ENCODE measurements around the gene QRICH2.
"Not testable (repeated sequence)": the region's sequence is repeated elsewhere in the genome, so short reads cannot be mapped to it uniquely, and the experiment has no call there.

The QRICH2 gene

DNA sequence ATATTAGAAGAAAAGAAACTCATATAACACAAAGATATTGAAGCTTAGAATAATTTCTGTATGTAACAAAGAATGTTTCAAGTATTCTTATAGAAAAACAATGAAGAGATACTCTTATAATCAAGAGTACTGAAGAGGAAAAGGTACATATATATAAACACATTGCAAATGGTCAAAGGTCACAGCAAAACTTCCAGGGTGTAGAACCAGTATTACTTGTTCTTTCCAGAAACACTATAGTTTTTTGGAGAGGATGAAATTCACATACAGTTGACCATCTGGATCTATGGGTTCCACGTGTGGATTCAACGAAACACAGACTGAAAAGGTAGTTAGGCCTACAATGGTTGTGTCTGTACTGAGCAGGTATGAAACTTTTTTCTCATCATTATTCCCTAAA lies 23.0 kb upstream of the QRICH2 start:
- DNase-seq (ENCODE audit: low read depth), result no peak

DNA sequence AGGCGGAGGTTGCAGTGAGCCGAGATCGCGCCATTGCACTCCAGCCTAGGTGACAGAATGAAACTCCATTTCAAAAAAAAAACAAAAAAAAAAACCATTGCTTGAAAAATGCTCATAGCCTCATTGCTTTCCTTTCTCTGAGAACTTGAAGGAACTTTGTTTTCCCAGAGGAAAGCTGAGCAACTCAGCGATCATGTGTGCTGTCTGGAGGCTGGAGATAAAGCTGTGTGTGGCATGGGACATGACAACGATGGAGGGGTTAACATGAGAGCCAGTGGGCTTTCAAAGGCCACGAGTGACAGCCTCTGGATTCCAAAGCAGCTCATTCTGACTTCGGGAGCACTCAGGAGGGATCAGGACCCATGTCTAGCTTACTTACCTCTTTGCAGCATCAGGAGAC lies 21.6 kb upstream of the QRICH2 start:
- no peak for DNase-seq (ENCODE audit: low read depth)

DNA sequence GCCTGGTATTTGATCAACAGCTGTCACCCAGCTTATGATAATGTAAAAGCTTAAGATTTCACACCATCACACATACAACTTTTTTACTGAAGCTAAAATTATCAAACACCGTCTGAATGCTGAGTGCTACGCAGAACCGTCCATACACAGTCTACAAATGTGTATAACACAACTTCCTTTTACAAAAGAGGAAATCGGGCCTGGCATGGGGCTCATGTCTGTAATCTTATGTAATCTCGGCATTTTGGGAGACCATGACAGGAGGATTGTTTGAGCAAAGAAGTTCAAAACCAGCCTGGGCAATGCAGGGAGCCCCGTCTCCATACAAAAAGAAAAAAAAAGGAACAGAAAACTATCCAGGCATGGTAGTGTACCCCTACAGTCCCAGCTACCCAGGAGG lies 19.6 kb upstream of the QRICH2 start:
- no peak for DNase-seq (ENCODE audit: low read depth)

DNA sequence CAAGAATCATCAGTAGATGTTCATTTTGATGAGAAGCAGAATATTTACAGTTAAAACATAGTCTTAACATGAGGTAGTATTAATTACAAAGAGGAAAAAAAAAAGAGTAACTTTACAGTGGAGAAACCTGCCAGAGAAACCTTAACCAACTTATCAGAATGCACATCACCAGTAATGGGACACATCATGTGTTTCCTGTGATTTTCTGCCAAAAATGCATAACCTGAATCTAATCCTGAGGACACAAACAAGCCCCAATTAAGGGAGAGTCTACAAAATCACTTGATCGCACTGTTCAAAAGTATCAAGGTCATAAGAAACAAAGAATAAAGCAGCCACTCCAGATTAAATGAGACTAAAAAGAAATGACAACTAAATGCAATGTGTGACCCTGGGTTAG lies 18.2 kb upstream of the QRICH2 start:
- DNase-seq (ENCODE audit: low read depth), result no peak

DNA sequence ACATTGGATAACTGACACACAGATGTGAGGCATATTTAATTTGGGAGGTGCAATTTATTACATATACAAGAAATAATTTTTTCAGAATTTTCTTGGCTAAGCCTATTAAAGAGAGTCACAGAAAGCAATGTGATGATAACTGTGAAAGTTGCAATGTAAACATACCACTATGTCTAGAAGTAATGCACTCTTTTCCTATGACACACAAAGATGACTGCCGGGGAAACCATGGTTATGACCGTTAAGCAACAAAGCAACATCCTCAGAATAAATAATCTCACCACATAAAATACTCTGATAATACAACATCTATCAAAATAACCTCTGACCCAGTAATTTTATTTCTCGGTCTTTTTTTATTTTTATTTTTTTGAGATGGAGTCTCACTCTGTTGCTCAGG lies 10.5 kb upstream of the QRICH2 start:
- DNase-seq (ENCODE audit: low read depth), result no peak

DNA sequence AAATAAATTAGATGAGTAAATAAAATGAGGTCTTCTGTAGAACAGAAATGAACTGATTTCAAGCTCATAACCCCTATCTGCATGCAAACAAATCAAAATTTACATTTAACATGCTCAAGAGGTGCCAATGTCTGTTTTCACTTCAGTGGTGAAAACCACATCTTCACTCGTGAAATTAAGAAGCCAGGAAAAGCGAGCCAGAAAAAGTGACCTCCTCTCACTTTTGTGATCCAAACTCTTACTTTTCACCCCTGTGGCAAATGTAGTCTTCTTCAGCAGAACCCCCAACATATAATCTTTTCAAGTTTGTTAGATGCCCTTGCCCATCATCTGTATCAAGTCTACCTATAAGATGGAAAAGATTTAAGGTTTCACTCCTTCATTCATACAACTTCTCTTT lies 9.5 kb upstream of the QRICH2 start:
- no peak for DNase-seq (ENCODE audit: low read depth)

DNA sequence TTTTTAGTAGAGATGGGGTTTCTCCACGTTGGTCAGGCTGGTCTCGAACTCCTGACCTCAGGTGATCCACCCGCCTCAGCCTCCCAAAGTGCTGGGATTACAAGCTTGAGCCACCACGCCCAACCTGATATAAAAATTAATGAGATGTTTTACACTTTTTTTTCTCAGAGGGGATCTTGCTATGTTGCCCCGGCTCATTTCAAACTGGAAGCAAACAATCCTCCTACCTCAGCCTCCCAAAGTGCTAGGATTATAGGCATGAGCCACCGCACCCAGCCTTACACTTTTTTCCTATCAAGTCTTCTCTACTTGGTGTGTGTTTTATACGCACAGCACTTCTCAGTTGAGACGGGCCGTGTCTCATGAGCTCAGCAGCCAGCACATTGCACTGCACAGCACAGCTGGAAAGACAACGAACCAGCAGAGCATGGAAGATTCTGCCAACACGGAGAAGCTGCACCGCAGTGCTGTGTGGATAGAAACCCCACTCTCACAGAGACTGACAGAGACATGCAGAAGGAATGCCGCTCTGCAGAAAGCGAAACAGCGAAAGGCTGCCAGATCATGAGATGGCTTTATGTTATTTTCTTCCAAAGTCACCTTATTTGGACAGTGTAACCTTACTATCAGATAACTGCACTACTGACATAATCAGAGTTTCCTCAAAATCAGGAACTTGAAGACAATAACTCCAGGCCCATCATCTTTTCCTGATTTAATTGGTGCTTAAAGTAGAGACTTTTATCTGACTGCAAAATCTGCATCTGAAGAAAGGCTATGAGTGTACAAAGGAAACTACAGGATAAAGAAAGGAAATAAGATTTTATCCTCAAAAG lies 6.5 kb upstream of the QRICH2 start:
- no peak for DNase-seq (ENCODE audit: low read depth)

DNA sequence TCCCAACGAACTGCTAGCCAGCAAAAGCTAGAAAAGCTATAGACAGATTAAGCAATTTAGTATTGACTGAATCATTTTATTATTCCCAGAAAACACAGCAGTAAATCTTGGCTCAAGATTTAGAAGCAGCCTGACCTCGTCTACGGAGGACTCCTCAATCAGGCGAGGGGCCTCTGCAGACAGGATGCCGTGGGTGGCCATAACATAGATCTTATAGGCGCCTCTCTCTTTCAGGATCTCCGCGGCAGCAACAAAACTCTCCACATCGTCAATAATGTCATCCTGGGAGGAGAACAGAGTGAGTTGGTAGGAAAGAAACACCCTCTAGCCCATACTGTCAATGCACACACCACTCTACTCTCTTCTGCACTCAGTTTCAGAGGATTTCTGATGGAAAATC lies 4.7 kb upstream of the QRICH2 start:
- no peak for DNase-seq (ENCODE audit: low read depth)

DNA sequence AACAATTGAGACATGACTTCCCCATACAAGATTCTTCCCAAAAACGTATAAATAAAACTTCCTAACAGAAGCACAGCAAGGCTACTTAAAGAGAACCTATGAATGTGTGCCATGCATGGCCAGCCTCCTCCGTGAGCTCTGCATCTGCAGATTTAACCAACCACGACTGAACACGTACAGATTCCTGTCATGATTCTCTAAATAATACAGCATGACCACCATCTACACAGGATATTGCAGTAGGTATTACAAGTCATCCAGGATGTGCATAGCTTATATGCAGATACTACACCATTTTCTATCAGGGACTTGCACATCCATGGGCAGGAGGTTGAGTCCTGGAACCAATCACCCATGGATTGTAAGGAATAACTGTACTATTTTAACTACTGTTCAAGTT lies 1.4 kb upstream of the QRICH2 start:
- DNase-seq (ENCODE audit: low read depth), result no peak

DNA sequence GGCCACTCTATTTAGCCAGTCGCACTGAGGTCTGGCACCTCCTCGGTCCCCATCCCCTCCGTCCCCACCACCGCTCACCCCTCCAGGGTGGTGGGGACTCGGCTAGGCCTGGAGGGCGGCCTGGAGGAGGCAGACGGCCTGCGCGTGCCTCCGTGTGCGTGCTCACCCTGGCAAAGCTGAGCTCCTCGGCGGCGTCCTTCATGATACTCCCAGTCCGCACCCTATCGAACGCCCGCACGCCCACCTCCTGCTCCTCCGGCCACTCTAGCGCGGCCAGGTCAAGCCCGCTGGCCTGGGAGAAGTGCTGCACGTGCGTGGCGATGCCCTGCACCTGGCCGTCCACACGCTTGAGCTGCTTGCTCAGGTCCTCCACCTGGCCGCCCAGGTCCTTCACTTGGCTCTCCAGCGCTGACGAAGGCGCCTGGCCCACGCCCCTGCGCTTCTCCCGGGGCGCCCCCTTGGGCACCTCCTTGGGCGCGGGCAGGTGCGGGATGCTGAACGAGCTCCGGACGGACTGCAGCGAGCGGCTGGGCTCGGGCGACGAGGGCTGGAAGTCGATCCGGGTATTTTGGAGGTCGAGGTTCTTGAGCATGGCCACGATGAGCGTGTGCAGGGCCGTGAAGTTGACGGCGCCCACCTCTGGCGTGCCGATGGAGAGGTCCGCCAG lies 644 bp downstream of the QRICH2 start:
- DNase-seq (ENCODE audit: low read depth), result no peak

DNA sequence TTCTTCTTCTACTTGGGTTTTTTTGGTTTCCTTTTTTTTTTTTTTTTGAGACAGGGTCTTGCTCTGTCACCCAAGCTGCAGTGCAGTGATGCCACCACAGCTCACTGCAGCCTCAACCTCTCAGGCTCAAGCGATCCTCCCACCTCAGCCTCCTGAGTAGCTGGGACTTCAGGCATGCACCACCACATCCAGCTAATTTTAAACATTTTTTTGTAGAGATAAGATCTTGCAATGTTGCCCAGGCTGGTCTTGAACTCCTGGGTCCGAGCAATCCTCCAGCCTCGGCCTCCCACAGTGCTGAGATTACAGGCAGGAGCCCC lies 3.0 kb downstream of the QRICH2 start:
- DNase-seq (ENCODE audit: low read depth), result not testable (repeated sequence)

DNA sequence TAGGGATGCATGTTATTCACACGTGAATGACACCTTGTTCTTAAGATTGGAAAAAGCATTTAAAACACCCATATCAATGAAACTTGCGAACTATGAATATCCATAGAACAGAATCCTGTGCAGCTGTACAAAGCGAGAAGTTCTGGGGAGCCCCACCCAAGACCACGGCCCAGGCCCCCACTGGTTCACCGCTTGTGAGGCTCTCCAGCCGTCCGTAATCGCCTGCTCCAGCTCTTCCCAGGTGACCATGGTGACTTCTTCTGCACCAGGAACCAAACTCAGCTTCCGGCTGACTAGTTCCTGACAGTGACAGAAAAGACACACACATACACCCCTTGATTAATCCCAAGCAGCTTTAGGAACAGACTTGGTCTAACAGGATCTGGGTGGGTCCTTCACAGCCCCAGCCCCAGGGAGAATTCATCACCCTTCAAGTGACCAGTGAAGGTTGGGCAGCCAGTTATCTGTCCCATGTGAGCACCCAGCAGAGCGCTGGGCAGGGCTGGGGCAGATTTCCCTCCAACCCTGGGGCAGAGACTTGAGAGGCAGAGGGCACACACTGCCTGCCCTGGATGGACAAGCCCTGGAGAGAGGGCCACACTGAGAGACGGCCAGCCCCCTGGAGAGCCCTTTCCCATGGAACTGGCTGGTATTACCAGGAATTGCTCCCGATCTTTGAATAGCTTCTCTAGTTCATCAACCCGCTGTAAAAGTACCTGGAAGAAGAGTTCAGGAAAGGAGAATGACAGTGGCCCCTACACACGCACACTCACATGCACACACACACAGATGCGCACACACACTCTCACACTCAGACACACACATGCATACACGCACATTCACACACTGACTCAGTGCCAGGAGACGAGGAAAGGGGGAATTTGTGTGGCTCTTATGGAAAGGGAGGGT lies 3.6 kb downstream of the QRICH2 start:
- no peak for DNase-seq (ENCODE audit: low read depth)

DNA sequence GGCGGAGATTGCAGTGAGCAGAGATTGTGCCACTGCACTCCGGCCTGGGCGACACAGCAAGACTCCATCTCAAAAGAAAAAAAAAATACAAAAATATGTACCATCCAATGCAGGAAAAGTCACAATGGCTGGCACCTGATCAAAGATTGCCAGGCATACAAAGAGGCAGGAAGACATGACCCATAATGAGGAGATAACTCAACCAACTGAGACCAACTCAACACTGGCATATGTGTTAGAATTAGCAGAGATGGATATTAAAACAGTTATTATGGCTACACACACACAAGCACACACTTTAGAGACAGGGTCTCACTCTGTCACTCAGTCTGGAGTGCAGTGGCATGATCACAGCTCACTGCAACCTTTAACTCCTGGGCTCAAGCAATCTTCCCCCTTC lies 10.6 kb downstream of the QRICH2 start:
- DNase-seq (ENCODE audit: low read depth), result no peak

DNA sequence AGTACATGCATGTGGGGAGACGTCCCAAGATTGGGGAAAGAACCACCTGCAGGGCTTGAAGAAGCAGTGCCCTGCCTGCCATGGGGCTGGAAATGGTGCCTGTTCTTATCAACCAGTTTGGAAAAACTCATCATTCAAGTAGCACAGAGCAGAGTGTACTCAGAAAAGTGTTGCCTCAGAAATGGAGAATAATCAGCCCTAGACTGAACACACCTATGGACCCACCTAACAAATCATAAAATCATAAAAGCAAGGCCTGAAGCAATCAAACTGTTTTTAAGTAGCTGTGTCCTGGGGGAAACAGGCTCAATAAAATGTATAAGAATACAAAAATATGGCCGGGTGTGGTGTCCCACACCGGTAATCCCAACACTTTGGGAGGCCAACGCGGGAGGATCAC lies 11.2 kb downstream of the QRICH2 start:
- no peak for DNase-seq (ENCODE audit: low read depth)

DNA sequence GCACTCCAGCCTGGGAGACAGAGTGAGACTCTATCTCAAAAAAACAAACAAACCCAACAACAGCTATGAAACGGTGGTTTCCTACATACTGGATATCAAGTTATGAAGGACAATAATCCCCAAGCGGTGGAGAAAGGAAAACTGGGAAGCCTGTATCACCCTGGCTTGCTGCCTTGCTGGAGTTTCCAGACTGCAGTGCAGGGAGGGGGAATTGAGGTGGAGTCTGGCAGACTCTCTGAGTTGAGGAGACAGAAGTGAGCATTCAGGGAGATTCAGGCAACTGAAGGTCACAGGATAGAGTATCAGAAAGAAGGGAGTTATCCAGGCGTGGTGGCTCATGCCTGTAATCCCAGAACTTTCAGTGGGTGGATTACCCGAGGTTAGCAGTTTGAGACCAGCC lies 11.9 kb downstream of the QRICH2 start:
- no peak for DNase-seq (ENCODE audit: low read depth)

DNA sequence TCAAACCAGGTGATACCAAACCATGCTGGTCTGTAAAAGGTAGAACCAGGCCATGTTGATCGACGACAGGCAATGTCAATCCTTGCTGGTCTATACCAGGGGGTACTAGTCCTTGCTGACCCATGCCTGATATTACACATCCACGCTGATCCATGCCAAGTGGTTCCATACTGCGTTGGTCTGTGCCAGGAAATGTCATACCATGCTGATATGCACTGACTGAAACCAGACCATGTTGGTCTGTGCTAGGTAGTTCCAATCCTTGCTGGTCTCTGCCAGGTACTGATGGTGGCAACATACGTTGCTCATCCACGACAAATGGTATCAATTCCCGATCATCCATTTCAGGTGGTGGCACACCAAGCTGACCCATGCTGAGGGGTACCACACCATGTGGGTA lies 15.0 kb downstream of the QRICH2 start:
- no peak for DNase-seq (ENCODE audit: low read depth)

DNA sequence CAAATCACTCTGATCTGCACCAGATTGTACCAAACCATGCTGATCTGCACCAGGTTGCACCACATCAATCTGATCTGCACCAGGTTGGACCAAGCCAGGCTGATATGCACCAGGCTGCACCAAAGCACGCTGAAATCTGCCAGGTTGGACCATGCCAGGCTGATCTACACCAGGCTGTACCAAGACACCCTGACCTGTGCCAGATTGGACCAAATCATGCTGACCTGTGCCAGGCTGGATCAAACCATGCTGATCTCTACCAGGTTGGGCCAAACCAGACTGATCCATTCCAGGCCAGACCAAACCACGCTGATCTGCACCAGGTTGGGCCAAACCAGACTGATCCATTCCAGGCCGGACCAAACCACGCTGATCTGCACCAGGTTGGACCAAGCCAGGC lies 15.5 kb downstream of the QRICH2 start:
- no peak for DNase-seq (ENCODE audit: low read depth)

DNA sequence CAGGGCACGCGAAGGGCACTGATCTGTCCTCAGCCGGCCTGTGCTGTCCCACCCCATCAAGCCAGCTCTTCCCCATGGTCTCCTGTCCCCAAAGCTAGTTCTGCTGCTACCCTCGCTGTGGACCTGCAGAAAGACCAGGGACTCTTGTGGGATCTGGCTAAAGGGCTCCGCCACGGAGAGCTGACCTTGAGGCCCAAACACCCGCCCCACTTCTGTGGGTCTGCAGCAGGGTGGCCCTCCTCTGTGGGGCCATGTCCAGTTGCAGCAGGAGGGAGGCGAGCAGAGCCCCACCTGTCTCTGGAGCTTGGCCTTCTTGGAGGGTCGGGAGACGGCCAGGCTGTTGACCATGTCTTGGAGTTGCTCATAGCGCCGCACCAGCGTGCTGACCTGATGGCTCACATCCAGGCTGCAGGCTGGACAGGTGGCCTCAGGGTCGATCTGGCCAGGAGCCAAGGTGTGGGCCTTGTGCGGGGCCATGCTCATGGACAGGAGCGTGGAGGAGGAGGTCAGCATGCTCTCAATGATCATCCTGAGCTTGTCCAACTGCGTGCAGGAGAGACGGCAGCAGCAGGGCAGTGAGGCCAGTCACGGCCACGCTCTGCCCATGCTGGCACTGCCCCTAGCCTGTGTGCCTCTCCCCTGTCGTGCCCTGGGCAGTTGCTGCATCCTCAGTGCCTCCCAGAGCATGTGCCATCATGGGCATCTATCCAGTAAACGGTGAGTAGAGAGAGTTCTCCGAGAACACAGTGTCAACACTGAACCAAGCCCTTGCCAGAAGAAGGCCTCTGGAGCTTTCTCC lies 26.3 kb downstream of the QRICH2 start:
- DNase-seq (ENCODE audit: low read depth), result no peak

DNA sequence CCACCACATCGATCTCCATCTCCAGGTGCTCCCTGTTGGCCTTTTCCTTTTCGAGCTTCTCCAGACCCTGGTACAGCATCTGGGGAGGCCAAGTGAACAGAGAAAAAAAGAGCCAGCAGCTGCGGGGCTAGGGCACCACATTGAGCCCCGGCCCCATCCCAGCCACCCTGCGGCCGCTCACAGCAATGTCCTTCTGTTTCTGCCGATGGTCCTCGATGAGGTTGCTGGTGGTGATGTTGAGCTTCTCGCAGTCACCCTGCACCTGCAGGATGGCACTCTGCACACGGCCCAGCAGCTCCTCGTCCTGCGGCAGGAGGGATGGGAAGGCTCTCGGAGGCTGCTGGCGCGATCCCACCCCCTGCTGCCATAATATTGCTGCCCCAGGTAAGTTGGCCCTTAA lies 27.4 kb downstream of the QRICH2 start:
- DNase-seq (ENCODE audit: low read depth), result no peak

DNA sequence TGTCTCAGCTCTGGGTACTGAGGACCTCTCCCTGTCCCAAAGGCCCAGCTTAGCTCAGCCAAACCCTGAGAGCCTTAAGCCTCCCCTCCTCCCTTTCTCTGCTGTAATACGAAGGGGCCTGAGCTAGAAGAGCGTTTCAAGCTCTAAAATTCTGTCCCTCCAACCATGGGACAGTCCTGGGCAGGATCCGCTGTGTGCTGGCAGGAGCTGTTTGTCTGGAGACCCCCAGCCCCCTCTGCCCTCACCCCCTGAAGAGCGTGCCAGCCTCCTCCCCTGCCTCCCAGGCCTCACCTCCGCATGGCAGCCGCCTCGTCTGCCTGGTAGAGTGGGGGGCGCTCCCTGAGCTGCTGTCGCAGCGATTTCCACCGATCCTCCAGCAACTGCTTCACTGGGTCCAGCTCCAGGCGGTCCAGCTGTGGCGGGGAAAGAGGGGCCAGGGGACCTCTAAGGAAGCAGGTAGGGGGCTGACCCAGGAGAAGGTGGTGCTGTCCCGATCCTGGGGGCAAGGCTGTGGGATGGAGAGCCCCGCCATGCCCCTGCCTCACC lies 28.3 kb downstream of the QRICH2 start:
- no peak for DNase-seq (ENCODE audit: low read depth)

DNA sequence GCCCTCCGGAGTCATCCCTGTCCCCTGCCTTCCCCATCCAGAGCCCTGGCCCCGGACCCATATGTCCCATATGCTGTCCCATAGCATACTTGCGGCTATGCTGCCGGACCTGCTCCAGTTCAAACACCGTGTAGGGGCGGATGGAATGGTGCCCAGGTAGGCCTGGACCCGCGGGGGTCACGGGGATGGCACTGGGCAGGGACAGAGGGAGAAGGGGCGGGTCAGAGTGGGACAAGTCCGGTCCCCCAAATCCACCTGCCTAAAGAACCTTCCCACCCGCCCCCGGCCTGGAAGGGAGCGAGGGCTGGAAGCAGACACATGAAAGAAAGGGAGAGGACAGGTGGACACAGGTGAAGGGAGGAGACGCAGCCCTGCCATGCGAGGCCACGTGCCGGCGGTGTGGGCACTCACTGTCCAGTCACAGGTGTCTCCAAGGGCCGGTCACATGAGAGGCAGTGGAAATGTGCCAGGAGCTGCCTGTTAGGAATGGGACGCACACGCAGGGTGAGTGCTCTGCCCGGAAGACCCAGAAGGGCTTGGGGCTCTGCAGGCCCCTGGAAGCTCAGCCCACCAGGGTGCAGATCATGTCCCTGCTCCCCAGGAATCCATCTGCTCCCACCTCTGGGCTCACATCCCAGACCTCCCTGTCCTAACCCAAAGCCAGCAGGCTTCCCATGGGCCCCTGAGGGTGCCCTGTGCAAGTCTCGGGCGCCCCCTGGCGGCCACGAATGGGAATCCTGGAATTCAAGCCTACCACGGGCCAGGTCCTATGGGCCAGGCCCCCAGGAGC lies 28.9 kb downstream of the QRICH2 start:
- peak; percentile 82 for DNase-seq (ENCODE audit: low read depth)

Measured in activated T-helper 9 cell treated with anti-CD3 and anti-CD28 coated beads, Interleukin-2, amount 50 U/mL, for 16 hours (primary cell).